CD14-positive monocyte (primary cell): Measurements from ENCODE around the gene PLIN4. TPM values are rescaled to one million over a fixed set of nuclear protein-coding genes. Genes with fewer than 3 reads are reported as not detected.

Experiments used
- DNase-seq, 3 donors: peaks; one replicate each; pipeline ENCODE4 v3.0.0-alpha.2; 2011 to 2022
- H2AFZ ChIP-seq: 2 replicates; pipeline ENCODE4 v1.6.0; 2012; ENCODE audit warnings: mild to moderate bottlenecking, low read depth, low read length, inconsistent platforms; ENCODE audit not compliant: insufficient read depth, poor library complexity, severe bottlenecking
- H3K27ac ChIP-seq, 2 donors: 1 replicate in 1 of 2; 2 replicates in 1 of 2; pipeline ENCODE4 v1.5.1; 2012 to 2013; ENCODE audit warnings: low read length in 2 of 2, control low read depth in 1 of 2, inconsistent platforms in 1 of 2, low read depth in 1 of 2, mild to moderate bottlenecking in 1 of 2
- H3K27me3 ChIP-seq, 2 donors: one replicate each; pipeline versions ENCODE4 v1.6.0 to v1.6.1; 2011 to 2013; ENCODE audit warnings: low read length in 2 of 2; ENCODE audit not compliant: control insufficient read depth in 2 of 2, insufficient read depth in 2 of 2
- H3K36me3 ChIP-seq, 2 donors: replicated peaks in 1 of 2; 1 replicate in 1 of 2; 2 replicates in 1 of 2; pipeline versions ENCODE4 v1.5.1 to v1.6.1; 2012 to 2013; ENCODE audit warnings: low read length in 2 of 2, control low read depth in 1 of 2, inconsistent platforms in 1 of 2, mild to moderate bottlenecking in 1 of 2; ENCODE audit not compliant: insufficient read depth in 2 of 2, control insufficient read depth in 1 of 2
- H3K4me1 ChIP-seq, 2 donors: 1 replicate in 1 of 2; 2 replicates in 1 of 2; pipeline versions ENCODE4 v1.5.1 to v1.6.1; 2012 to 2013; ENCODE audit warnings: low read length in 2 of 2, control low read depth in 1 of 2, inconsistent platforms in 1 of 2, mild to moderate bottlenecking in 1 of 2, moderate library complexity in 1 of 2; ENCODE audit not compliant: insufficient read depth in 2 of 2, control insufficient read depth in 1 of 2
- H3K4me2 ChIP-seq: replicated peaks from 2 replicates; pipeline ENCODE3; 2012; ENCODE audit warnings: low read length, moderate library complexity, mild to moderate bottlenecking; ENCODE audit not compliant: poor library complexity, severe bottlenecking; ENCODE audit errors: extremely low read depth
- H3K4me3 ChIP-seq, 3 experiments: fragments of 200-600 bp in 1 of 3; sonication (generic) in 1 of 3; replicated peaks in 1 of 3; 1 replicate in 2 of 3; 2 replicates in 1 of 3; pipeline ENCODE4 v1.5.1; 2011 to 2013; ENCODE audit warnings: low read length in 3 of 3, mild to moderate bottlenecking in 3 of 3, control low read depth in 2 of 3, low read depth in 2 of 3, inconsistent platforms in 1 of 3, moderate library complexity in 1 of 3
- H3K79me2 ChIP-seq: 2 replicates; pipeline ENCODE4 v1.6.0; 2012; ENCODE audit warnings: mild to moderate bottlenecking, control low read depth, inconsistent platforms, low read length, moderate library complexity; ENCODE audit not compliant: insufficient read depth
- H3K9ac ChIP-seq: 2 replicates; pipeline ENCODE4 v1.6.0; 2017; ENCODE audit warnings: low read length, mild to moderate bottlenecking; ENCODE audit not compliant: insufficient read depth, poor library complexity, severe bottlenecking
- H3K9me3 ChIP-seq, 2 donors: replicated peaks in 1 of 2; 1 replicate in 1 of 2; 2 replicates in 1 of 2; pipeline versions ENCODE4 v1.5.1 to v1.6.1; 2012 to 2013; ENCODE audit warnings: low read length in 2 of 2, control low read depth in 1 of 2; ENCODE audit not compliant: control insufficient read depth in 1 of 2, insufficient read depth in 1 of 2
- H4K20me1 ChIP-seq: 2 replicates; pipeline ENCODE4 v1.6.0; 2012; ENCODE audit warnings: mild to moderate bottlenecking, low read length, control low read depth, moderate library complexity; ENCODE audit not compliant: insufficient read depth
- H3K27ac Mint-ChIP-seq, 7 donors: one replicate each; pipeline ENCODE4 v1.8.0; 2020; ENCODE audit warnings: mild to moderate bottlenecking in 7 of 7, mixed read lengths in 7 of 7, moderate library complexity in 6 of 7, inconsistent platforms in 2 of 7
- H3K27me3 Mint-ChIP-seq, 3 donors: one replicate each; pipeline ENCODE4 v1.8.0; 2021 to 2022; ENCODE audit warnings: low read depth in 3 of 3, mild to moderate bottlenecking in 3 of 3, mixed read lengths in 3 of 3, moderate library complexity in 3 of 3, inconsistent platforms in 1 of 3
- H3K36me3 Mint-ChIP-seq, 2 donors: one replicate each; pipeline ENCODE4 v1.8.0; 2020; ENCODE audit warnings: mixed read lengths in 2 of 2, inconsistent platforms in 1 of 2, mild to moderate bottlenecking in 1 of 2
- H3K4me1 Mint-ChIP-seq: one replicate; pipeline ENCODE4 v1.8.0; 2020; ENCODE audit warnings: mild to moderate bottlenecking, mixed read lengths
- H3K4me3 Mint-ChIP-seq, 2 donors: one replicate each; pipeline ENCODE4 v1.8.0; 2020; ENCODE audit warnings: mild to moderate bottlenecking in 2 of 2, mixed read lengths in 2 of 2, moderate library complexity in 1 of 2
- H3K9me3 Mint-ChIP-seq, 7 donors: one replicate each; pipeline ENCODE4 v1.8.0; 2020 to 2022; ENCODE audit warnings: mixed read lengths in 7 of 7, mild to moderate bottlenecking in 6 of 7, moderate library complexity in 6 of 7, inconsistent platforms in 2 of 7
- CTCF ChIP-seq: fragments of 200-600 bp; IDR thresholded peaks from one replicate; pipeline ENCODE4 v1.8.0; 2022; ENCODE audit warnings: antibody characterized with exemption, mild to moderate bottlenecking
- WGBS: methylation state at CpG from one replicate; pipeline ENCODE4 v1.1.5; 2013; ENCODE audit warnings: missing lambda C conversion rate; ENCODE audit not compliant: insufficient coverage; 5-methylcytosine and 5-hydroxymethylcytosine counted together
- intact Hi-C, 2 donors: fragments of 100-400 bp; cut with micrococcal nuclease; formaldehyde crosslinking; loops; one replicate each; pipeline versions ENCODE4 v1.15.0 to v1.15.1; 2023
- polyA plus RNA-seq, 3 donors: library from polyadenylated mRNA; depleted of rRNA in 1 of 3; unstranded in 2 of 3; stranded (reverse) in 1 of 3; fragments of 300-500 nt in 2 of 3; fragments of >200 nt in 1 of 3; fragmentation: Illumina TruSeq in 2 of 3; gene quantifications; 1 replicate in 2 of 3; 2 replicates in 1 of 3; pipeline ENCODE4 v1.2.3, GENCODE V29; 2012 to 2021

Gene PLIN4
- polyA plus RNA-seq, 3 donors: 0.05 to 0.19 TPM; not detected in 1

- no peaks in the 10 kb centered on the region for H3K9me3 ChIP-seq
- no peak overlapping the region for H2AFZ ChIP-seq
- no peaks in the 10 kb centered on the region for H4K20me1 ChIP-seq
- no peaks in the 10 kb centered on the region for H3K4me1 ChIP-seq
- Mint-ChIP-seq H3K27ac (peak overlapping the region in 1 of 7 donors; percentile 68), H3K4me3 (no peak overlapping the region), H3K36me3 (peaks cover 32 to 53% of the 10 kb centered on the region in 2 donors), H3K27me3 (no peaks in the 10 kb centered on the region), H3K4me1 (no peaks in the 10 kb centered on the region), H3K9me3 (no peaks in the 10 kb centered on the region)
- H3K9ac ChIP-seq: no peak overlapping the region
- 100% methylated on average over 8 of the region's 12 CpGs for WGBS
- TF ChIP-seq CTCF: no peak
- H3K36me3 ChIP-seq: peaks cover 71 to 84% of the 10 kb centered on the region in 2 donors
- H3K79me2 ChIP-seq: no peaks in the 10 kb centered on the region
- no peaks in the 10 kb centered on the region for H3K27me3 ChIP-seq
- H3K4me3 ChIP-seq: no peak overlapping the region
- intact Hi-C loops: no loop called here
- H3K27ac ChIP-seq: no peak overlapping the region
- no peak for DNase-seq
- no peak overlapping the region for H3K4me2 ChIP-seq
Measured at GRCh38 chr19:4498694-4499093, 19.6 kb downstream of the PLIN4 start.

GRCh38 chr19:4497770-4498389 is 20.4 kb downstream of the PLIN4 start:
- Histone ChIP-seq H3K27me3 (no peaks in the 10 kb centered on the region), H3K27ac (no peak overlapping the region), H3K4me3 (no peak overlapping the region), H3K36me3 (peaks cover 77 to 87% of the 10 kb centered on the region in 2 donors), H3K4me2 (no peak overlapping the region), H2AFZ (no peak overlapping the region), H3K9ac (no peak overlapping the region), H3K4me1 (no peaks in the 10 kb centered on the region), H4K20me1 (no peaks in the 10 kb centered on the region), H3K9me3 (no peaks in the 10 kb centered on the region), H3K79me2 (no peaks in the 10 kb centered on the region)
- H3K27me3 Mint-ChIP-seq: no peaks in the 10 kb centered on the region
- no peak for TF ChIP-seq CTCF
- no peak for DNase-seq
- H3K9me3 Mint-ChIP-seq: no peaks in the 10 kb centered on the region
- no peaks in the 10 kb centered on the region for H3K4me1 Mint-ChIP-seq
- intact Hi-C loops: no loop called here
- no peak overlapping the region for H3K27ac Mint-ChIP-seq
- H3K36me3 Mint-ChIP-seq: peaks cover 32 to 53% of the 10 kb centered on the region in 2 donors
- H3K4me3 Mint-ChIP-seq: no peak overlapping the region
- 94% methylated on average over 23 of the region's 25 CpGs for WGBS
